SU-DHL-6 (cell line): ENCODE results near the gene PTPRN2.

Experiments
- H2AFZ ChIP-seq: fragments of 200-600 bp; sonication (generic); 2 replicates; pipeline ENCODE4 v1.6.1; 2014; ENCODE audit warnings: low read depth, mild to moderate bottlenecking, moderate library complexity, mixed read lengths, antibody characterized with exemption, low read length; ENCODE audit not compliant: severe bottlenecking
- H3F3A ChIP-seq: fragments of 200-600 bp; shearing (Covaris generic); 2 replicates; pipeline ENCODE4 v1.6.0; 2016; ENCODE audit warnings: antibody characterized with exemption, mild to moderate bottlenecking; ENCODE audit not compliant: insufficient read depth
- H3K27ac ChIP-seq: fragments of 200-600 bp; sonication (generic); 2 replicates; pipeline ENCODE4 v1.5.1; 2016; ENCODE audit warnings: low read depth, mild to moderate bottlenecking, low read length, moderate library complexity, mixed read lengths
- H3K27me3 ChIP-seq: fragments of 200-600 bp; sonication (generic), shearing (Covaris generic); 2 replicates; pipeline ENCODE4 v1.6.0; 2014; ENCODE audit warnings: mild to moderate bottlenecking, low read length
- H3K36me3 ChIP-seq: fragments of 200-600 bp; sonication (generic); 2 replicates; pipeline ENCODE4 v1.6.1; 2014; ENCODE audit warnings: mild to moderate bottlenecking, low read length, mixed read lengths
- H3K4me2 ChIP-seq: fragments of 300-600, 200-600 bp; shearing (Covaris generic), sonication (generic); 2 replicates; pipeline ENCODE4 v1.6.0; 2014; ENCODE audit warnings: low read length, low read depth, mild to moderate bottlenecking; ENCODE audit not compliant: poor library complexity, severe bottlenecking
- H3K4me3 ChIP-seq: fragments of 200-600 bp; sonication (generic); 2 replicates; pipeline ENCODE4 v1.5.1; 2014; ENCODE audit warnings: antibody characterized with exemption, low read length, mild to moderate bottlenecking, mixed read lengths; ENCODE audit not compliant: insufficient read depth, poor library complexity, severe bottlenecking
- H3K79me2 ChIP-seq: fragments of 200-600 bp; sonication (generic); 2 replicates; pipeline ENCODE4 v1.6.1; 2014; ENCODE audit warnings: mild to moderate bottlenecking, low read length, moderate library complexity; ENCODE audit not compliant: insufficient read depth
- H3K9ac ChIP-seq: fragments of 200-600 bp; sonication (generic); 2 replicates; pipeline ENCODE4 v1.7.0; 2014; ENCODE audit warnings: mild to moderate bottlenecking, low read length
- H3K9me2 ChIP-seq: fragments of 200-600 bp; sonication (generic); replicated peaks from 2 replicates; pipeline ENCODE4 v1.6.1; 2014; ENCODE audit warnings: low read length; ENCODE audit not compliant: insufficient read depth
- H3K9me3 ChIP-seq: fragments of 200-600 bp; sonication (generic); 2 replicates; pipeline ENCODE4 v1.6.1; 2014; ENCODE audit warnings: low read length, mixed read lengths; ENCODE audit not compliant: insufficient read depth
- H4K20me1 ChIP-seq: fragments of 200-600 bp; sonication (generic); 2 replicates; pipeline ENCODE4 v1.6.1; 2014; ENCODE audit warnings: low read depth, mild to moderate bottlenecking, antibody characterized with exemption, low read length, moderate library complexity, mixed read lengths
- EZH2phosphoT487 ChIP-seq: fragments of 200-600 bp; sonication (generic), shearing (Covaris generic); conservative IDR thresholded peaks from 2 replicates; pipeline ENCODE4 v1.6.1; 2018; ENCODE audit warnings: mild to moderate bottlenecking, antibody characterized with exemption, low read length, moderate library complexity, mixed read lengths
- TF ChIP-seq, protein P1 (sequence below): fragments of 200-600 bp; sonication (generic); IDR thresholded peaks from one replicate; pipeline ENCODE4 v1.5.1; 2017; ENCODE audit warnings: antibody characterized with exemption, mild to moderate bottlenecking, low read length, moderate library complexity; ENCODE audit not compliant: insufficient read depth, poor library complexity, severe bottlenecking

The PTPRN2 gene

DNA sequence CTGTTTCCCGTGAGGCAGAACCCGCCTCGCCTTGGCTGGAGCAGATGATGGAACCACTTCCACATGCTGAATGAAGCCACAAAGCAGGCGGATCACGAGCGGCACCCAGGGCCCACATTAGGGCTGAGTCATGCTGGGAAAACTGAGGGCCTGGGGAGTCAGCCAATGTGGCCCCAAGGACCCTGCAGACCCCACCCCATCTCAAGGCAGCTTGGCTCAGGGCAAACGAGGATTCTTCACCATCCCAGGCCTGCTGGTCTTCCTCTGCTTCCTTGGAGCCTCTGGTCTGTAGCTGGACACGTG is 762.9 kb downstream of the PTPRN2 start:
- Histone ChIP-seq H3K27ac (no peak overlapping the region), H4K20me1 (no peaks in the 10 kb centered on the region), H3F3A (no peaks in the 10 kb centered on the region), H2AFZ (no peak overlapping the region), H3K79me2 (no peaks in the 10 kb centered on the region), H3K4me2 (no peak overlapping the region), H3K9ac (no peak overlapping the region), H3K9me3 (no peaks in the 10 kb centered on the region), H3K4me3 (no peak overlapping the region), H3K27me3 (no peaks in the 10 kb centered on the region), H3K9me2 (no peaks in the 10 kb centered on the region), H3K36me3 (no peaks in the 10 kb centered on the region)
- no peak for TF ChIP-seq EZH2phosphoT487
- TF ChIP-seq, protein P1, sequence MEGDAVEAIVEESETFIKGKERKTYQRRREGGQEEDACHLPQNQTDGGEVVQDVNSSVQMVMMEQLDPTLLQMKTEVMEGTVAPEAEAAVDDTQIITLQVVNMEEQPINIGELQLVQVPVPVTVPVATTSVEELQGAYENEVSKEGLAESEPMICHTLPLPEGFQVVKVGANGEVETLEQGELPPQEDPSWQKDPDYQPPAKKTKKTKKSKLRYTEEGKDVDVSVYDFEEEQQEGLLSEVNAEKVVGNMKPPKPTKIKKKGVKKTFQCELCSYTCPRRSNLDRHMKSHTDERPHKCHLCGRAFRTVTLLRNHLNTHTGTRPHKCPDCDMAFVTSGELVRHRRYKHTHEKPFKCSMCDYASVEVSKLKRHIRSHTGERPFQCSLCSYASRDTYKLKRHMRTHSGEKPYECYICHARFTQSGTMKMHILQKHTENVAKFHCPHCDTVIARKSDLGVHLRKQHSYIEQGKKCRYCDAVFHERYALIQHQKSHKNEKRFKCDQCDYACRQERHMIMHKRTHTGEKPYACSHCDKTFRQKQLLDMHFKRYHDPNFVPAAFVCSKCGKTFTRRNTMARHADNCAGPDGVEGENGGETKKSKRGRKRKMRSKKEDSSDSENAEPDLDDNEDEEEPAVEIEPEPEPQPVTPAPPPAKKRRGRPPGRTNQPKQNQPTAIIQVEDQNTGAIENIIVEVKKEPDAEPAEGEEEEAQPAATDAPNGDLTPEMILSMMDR, result no peak

- Histone ChIP-seq H3K4me3 (no peak overlapping the region), H3K9ac (no peak overlapping the region), H3K27ac (no peak overlapping the region), H3F3A (no peaks in the 10 kb centered on the region), H2AFZ (no peak overlapping the region), H4K20me1 (no peaks in the 10 kb centered on the region), H3K36me3 (no peaks in the 10 kb centered on the region), H3K27me3 (no peaks in the 10 kb centered on the region), H3K9me2 (no peaks in the 10 kb centered on the region), H3K4me2 (no peak overlapping the region), H3K79me2 (no peaks in the 10 kb centered on the region), H3K9me3 (no peaks in the 10 kb centered on the region)
- TF ChIP-seq, protein P1, result no peak
- no peak for TF ChIP-seq EZH2phosphoT487
Observed at GRCh38 chr7:157824011-157824818, 763.4 kb downstream of the PTPRN2 start.

DNA sequence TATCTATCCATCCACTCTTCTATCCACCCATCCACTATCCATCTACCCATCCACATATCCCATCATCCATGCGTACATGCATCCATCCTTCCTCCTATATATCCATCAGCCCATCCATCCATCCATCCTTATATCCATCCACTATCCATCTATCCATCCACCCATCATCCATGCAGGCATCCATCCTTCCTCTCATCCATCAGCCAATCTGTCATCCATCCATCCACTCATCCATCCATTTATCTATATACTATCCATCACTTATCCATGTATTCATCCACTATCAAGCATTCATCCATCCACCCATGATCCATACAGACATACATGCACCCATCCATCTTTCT is 765.0 kb downstream of the PTPRN2 start:
- Histone ChIP-seq H3K27ac (no peak overlapping the region), H3K4me3 (no peak overlapping the region), H3K27me3 (no peaks in the 10 kb centered on the region), H3K4me2 (no peak overlapping the region), H3K36me3 (no peaks in the 10 kb centered on the region), H2AFZ (no peak overlapping the region), H3K9me2 (no peaks in the 10 kb centered on the region), H3K9me3 (no peaks in the 10 kb centered on the region), H3K79me2 (no peaks in the 10 kb centered on the region), H3F3A (no peaks in the 10 kb centered on the region), H4K20me1 (no peaks in the 10 kb centered on the region), H3K9ac (no peak overlapping the region)
- no peak for TF ChIP-seq EZH2phosphoT487
- TF ChIP-seq, protein P1, result no peak
